ENCODE results near the gene MOB1A.

GRCh38 chr2:74199871-74200305 is 21.2 kb upstream of the MOB1A start:
- TF ChIP-seq SRF (IDR thresholded peaks at IDR 0.05; ENCODE audit: low read depth) (no peak), POLR2AphosphoS5 (IDR thresholded peaks at IDR 0.05; ENCODE audit: low read depth, low read length) (peak; percentile 34; the same call in 1 of the 2 replicates), CEBPB (IDR thresholded peaks at IDR 0.05; ENCODE audit: low read depth) (no peak), CTCF (IDR thresholded peaks at IDR 0.05 in 2 of 3, conservative IDR thresholded peaks at IDR 0.05 in 1 of 3; ENCODE audit: borderline replicate concordance in 1 of 3, insufficient read depth in 1 of 3, low read depth in 2 of 3, low read length in 2 of 3) (no peak), POLR2A (IDR thresholded peaks at IDR 0.05; ENCODE audit: borderline replicate concordance, extremely low read depth, insufficient read depth, insufficient read length) (no peak), EZH2 (IDR thresholded peaks at IDR 0.05) (no peak), EZH2phosphoT487 (IDR thresholded peaks at IDR 0.05; ENCODE audit: borderline replicate concordance) (no peak), SP1 (IDR thresholded peaks at IDR 0.05; ENCODE audit: low read depth) (no peak), REST (IDR thresholded peaks at IDR 0.05; ENCODE audit: low read depth) (no peak), JUND (IDR thresholded peaks at IDR 0.05) (no peak), ATF3 (IDR thresholded peaks at IDR 0.05) (no peak), ZBTB33 (IDR thresholded peaks at IDR 0.05; ENCODE audit: extremely low read depth, insufficient replicate concordance, low read length) (no peak)
